HEK293 (cell line): ENCODE measurements around the gene METTL1.

Experiments
- AEBP2 ChIP-seq: fragments of 450-650 bp; formaldehyde crosslinking; IDR thresholded peaks from 2 replicates; pipeline ENCODE4 v1.5.1; 2016; ENCODE audit warnings: missing biosample characterization, missing genetic modification characterization, borderline replicate concordance
- FEZF1 ChIP-seq: fragments of 450-650 bp; formaldehyde crosslinking; IDR thresholded peaks from 2 replicates; pipeline ENCODE4 v1.5.1; 2016; ENCODE audit warnings: missing biosample characterization, missing genetic modification characterization
- INSM2 ChIP-seq: fragments of 450-650 bp; formaldehyde crosslinking; IDR thresholded peaks from 2 replicates; pipeline ENCODE4 v1.5.1; 2016; ENCODE audit warnings: missing biosample characterization, missing genetic modification characterization
- KLF16 ChIP-seq: fragments of 450-650 bp; formaldehyde crosslinking; IDR thresholded peaks from 2 replicates; pipeline ENCODE4 v1.5.1; 2017; ENCODE audit warnings: missing biosample characterization, missing genetic modification characterization
- OSR2 ChIP-seq: fragments of 450-650 bp; formaldehyde crosslinking; IDR thresholded peaks from 2 replicates; pipeline ENCODE4 v1.5.1; 2016; ENCODE audit warnings: missing biosample characterization, missing genetic modification characterization
- REST ChIP-seq: fragments of 450-650 bp; formaldehyde crosslinking; IDR thresholded peaks from 2 replicates; pipeline ENCODE4 v1.5.1; 2016; ENCODE audit warnings: missing biosample characterization, missing genetic modification characterization
- TRIM28 ChIP-seq: IDR thresholded peaks from 2 replicates; pipeline ENCODE4 v1.6.1; 2011; ENCODE audit warnings: low read length, control low read depth, borderline replicate concordance
- YY2 ChIP-seq: fragments of 450-650 bp; formaldehyde crosslinking; IDR thresholded peaks from 2 replicates; pipeline ENCODE4 v1.5.1; 2016; ENCODE audit warnings: missing biosample characterization, missing genetic modification characterization
- ZBTB17 ChIP-seq: fragments of 450-650 bp; formaldehyde crosslinking; IDR thresholded peaks from 2 replicates; pipeline ENCODE4 v1.5.1; 2016; ENCODE audit warnings: missing biosample characterization, missing genetic modification characterization
- ZBTB26 ChIP-seq: fragments of 450-650 bp; formaldehyde crosslinking; optimal IDR thresholded peaks from 2 replicates; pipeline ENCODE3; 2016; ENCODE audit warnings: missing biosample characterization, mild to moderate bottlenecking, missing genetic modification characterization
- ZEB2 ChIP-seq: fragments of 450-650 bp; formaldehyde crosslinking; IDR thresholded peaks from 2 replicates; pipeline ENCODE4 v1.5.1; 2016; ENCODE audit warnings: missing biosample characterization, missing genetic modification characterization
- ZFP37 ChIP-seq: fragments of 450-650 bp; formaldehyde crosslinking; IDR thresholded peaks from 2 replicates; pipeline ENCODE4 v1.5.1; 2016; ENCODE audit warnings: missing biosample characterization, missing genetic modification characterization
- ZNF133 ChIP-seq: fragments of 450-650 bp; formaldehyde crosslinking; IDR thresholded peaks from 2 replicates; pipeline ENCODE4 v1.5.1; 2016; ENCODE audit warnings: missing biosample characterization, missing genetic modification characterization
- ZNF146 ChIP-seq: fragments of 450-650 bp; formaldehyde crosslinking; IDR thresholded peaks from 2 replicates; pipeline ENCODE4 v1.5.1; 2016; ENCODE audit warnings: missing biosample characterization, missing genetic modification characterization
- ZNF148 ChIP-seq: fragments of 450-650 bp; formaldehyde crosslinking; IDR thresholded peaks from 2 replicates; pipeline ENCODE4 v1.5.0; 2017; ENCODE audit warnings: missing biosample characterization, missing genetic modification characterization, borderline replicate concordance
- ZNF157 ChIP-seq: fragments of 450-650 bp; formaldehyde crosslinking; IDR thresholded peaks from 2 replicates; pipeline ENCODE4 v1.5.1; 2016; ENCODE audit warnings: missing biosample characterization, missing genetic modification characterization
- ZNF202 ChIP-seq: fragments of 450-650 bp; formaldehyde crosslinking; IDR thresholded peaks from 2 replicates; pipeline ENCODE4 v1.5.1; 2016; ENCODE audit warnings: missing biosample characterization, missing genetic modification characterization, borderline replicate concordance
- ZNF211 ChIP-seq: fragments of 450-650 bp; formaldehyde crosslinking; IDR thresholded peaks from 2 replicates; pipeline ENCODE4 v1.5.1; 2016; ENCODE audit warnings: low read depth, missing biosample characterization, missing genetic modification characterization
- ZNF266 ChIP-seq: fragments of 450-650 bp; formaldehyde crosslinking; IDR thresholded peaks from 2 replicates; pipeline ENCODE4 v1.5.1; 2016; ENCODE audit warnings: missing biosample characterization, missing genetic modification characterization, low read depth
- ZNF292 ChIP-seq: fragments of 450-650 bp; formaldehyde crosslinking; IDR thresholded peaks from 2 replicates; pipeline ENCODE4 v1.5.1; 2016; ENCODE audit warnings: low read depth, missing biosample characterization, missing genetic modification characterization, borderline replicate concordance
- ZNF391 ChIP-seq: fragments of 450-650 bp; formaldehyde crosslinking; IDR thresholded peaks from 2 replicates; pipeline ENCODE4 v1.5.1; 2016; ENCODE audit warnings: low read depth, missing biosample characterization, missing genetic modification characterization, borderline replicate concordance
- ZNF473 ChIP-seq: fragments of 450-650 bp; formaldehyde crosslinking; IDR thresholded peaks from 2 replicates; pipeline ENCODE4 v1.5.1; 2017; ENCODE audit warnings: missing biosample characterization, missing genetic modification characterization
- ZNF514 ChIP-seq: fragments of 450-650 bp; formaldehyde crosslinking; IDR thresholded peaks from 2 replicates; pipeline ENCODE4 v1.5.1; 2016; ENCODE audit warnings: missing biosample characterization, missing genetic modification characterization
- ZNF521 ChIP-seq: fragments of 450-650 bp; formaldehyde crosslinking; IDR thresholded peaks from 2 replicates; pipeline ENCODE4 v1.5.1; 2017; ENCODE audit warnings: missing biosample characterization, mild to moderate bottlenecking, missing genetic modification characterization
- ZNF560 ChIP-seq: fragments of 450-650 bp; formaldehyde crosslinking; IDR thresholded peaks from 2 replicates; pipeline ENCODE4 v1.5.1; 2017; ENCODE audit warnings: missing biosample characterization, missing genetic modification characterization, borderline replicate concordance
- ZNF561 ChIP-seq: fragments of 450-650 bp; IDR thresholded peaks from 2 replicates; pipeline ENCODE4 v1.5.1; 2018; ENCODE audit warnings: missing biosample characterization, missing genetic modification characterization, borderline replicate concordance
- ZNF585B ChIP-seq: fragments of 450-650 bp; formaldehyde crosslinking; IDR thresholded peaks from 2 replicates; pipeline ENCODE4 v1.5.1; 2016; ENCODE audit warnings: missing biosample characterization, missing genetic modification characterization
- ZNF600 ChIP-seq: fragments of 450-650 bp; formaldehyde crosslinking; IDR thresholded peaks from 2 replicates; pipeline ENCODE4 v1.5.1; 2016; ENCODE audit warnings: missing biosample characterization, missing genetic modification characterization
- ZNF624 ChIP-seq: fragments of 450-650 bp; formaldehyde crosslinking; IDR thresholded peaks from 2 replicates; pipeline ENCODE4 v1.5.1; 2017; ENCODE audit warnings: missing biosample characterization, missing genetic modification characterization
- ZNF626 ChIP-seq: fragments of 450-650 bp; sonication (Bioruptor Pico); formaldehyde crosslinking; IDR thresholded peaks from 2 replicates; pipeline ENCODE4 v1.5.1; 2018; ENCODE audit warnings: missing biosample characterization, missing genetic modification characterization, inconsistent platforms
- ZNF707 ChIP-seq: fragments of 450-650 bp; formaldehyde crosslinking; IDR thresholded peaks from 2 replicates; pipeline ENCODE4 v1.5.1; 2016; ENCODE audit warnings: missing biosample characterization, missing genetic modification characterization
- ZNF830 ChIP-seq: fragments of 450-650 bp; IDR thresholded peaks from 2 replicates; pipeline ENCODE4 v1.5.0; 2018; ENCODE audit warnings: missing biosample characterization, missing genetic modification characterization, low read depth, mild to moderate bottlenecking, moderate library complexity

METTL1 gene

GRCh38 chr12:57744194-57744776 lies 27.6 kb downstream of the METTL1 start (continued):
- TF ChIP-seq ZNF211 (tag by site-specific recombination) = no peak
- no peak for TF ChIP-seq ZNF514 (tag by site-specific recombination)
- TF ChIP-seq ZNF830 = no peak
- TF ChIP-seq KLF16 = peak; percentile 73
- TF ChIP-seq REST (tag by site-specific recombination) = no peak
- TF ChIP-seq ZNF707 (tag by site-specific recombination) = no peak
- TF ChIP-seq ZNF600 = peak; percentile 22; the same call in 1 of the 2 replicates
- TF ChIP-seq ZBTB17 (tag by site-specific recombination) = no peak; the same call in 1 of the 2 replicates
- TF ChIP-seq OSR2 (tag by site-specific recombination) = no peak
- no peak for TF ChIP-seq ZNF521 (tag by site-specific recombination)
- TF ChIP-seq INSM2 (tag by site-specific recombination) = peak; percentile 61
- no peak for TF ChIP-seq ZBTB26
- TF ChIP-seq ZNF266 (tag by site-specific recombination) = no peak
- TF ChIP-seq ZNF202 (tag by site-specific recombination) = no peak
- no peak for TF ChIP-seq AEBP2 (tag by site-specific recombination)
- TF ChIP-seq ZEB2 (tag by site-specific recombination) = no peak
- no peak for TF ChIP-seq ZNF473 (tag by site-specific recombination)
- no peak for TF ChIP-seq ZNF624 (tag by site-specific recombination)
- peak; percentile 61; the same call in 1 of the 2 replicates for TF ChIP-seq ZNF561 (tag by site-specific recombination)
- no peak for TF ChIP-seq TRIM28
- TF ChIP-seq YY2 (tag by site-specific recombination) = no peak
- TF ChIP-seq ZNF157 (tag by site-specific recombination) = no peak
- TF ChIP-seq ZNF146 (tag by site-specific recombination) = no peak
- no peak; the same call in 1 of the 2 replicates for TF ChIP-seq ZNF391 (tag by site-specific recombination)
- peak; percentile 65; the same call in 1 of the 2 replicates for TF ChIP-seq ZFP37 (tag by site-specific recombination)
- no peak for TF ChIP-seq ZNF560 (tag by site-specific recombination)
- TF ChIP-seq ZNF292 (tag by site-specific recombination) = peak; percentile 27; the same call in 1 of the 2 replicates
- TF ChIP-seq ZNF626 = no peak
- no peak for TF ChIP-seq ZNF148
- TF ChIP-seq ZNF133 (tag by site-specific recombination) = no peak
- no peak for TF ChIP-seq FEZF1 (tag by site-specific recombination)
- TF ChIP-seq ZNF585B = no peak
